Measurements from ENCODE around the gene OR4D1.

DNA sequence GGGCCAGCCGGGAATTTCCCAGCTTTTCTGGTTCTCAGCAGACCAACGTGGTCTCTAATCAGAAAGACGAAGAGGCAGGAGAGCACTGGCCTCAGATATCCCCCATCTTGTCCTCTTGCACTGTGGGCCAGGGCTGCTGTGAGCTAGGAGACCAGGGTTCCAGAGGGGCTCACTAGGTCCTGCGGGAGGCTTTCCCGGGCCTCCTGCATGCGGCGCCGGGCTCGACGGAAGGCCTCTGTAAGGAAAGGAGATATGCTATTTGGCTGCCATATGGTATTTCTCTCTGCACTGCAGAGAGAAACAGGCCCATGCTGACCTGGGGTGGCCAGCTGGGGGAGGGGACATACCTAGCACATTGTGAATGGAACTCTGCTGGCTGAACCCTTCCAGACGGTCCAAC lies 57.8 kb downstream of the OR4D1 start:
- TF ChIP-seq, protein P1, sequence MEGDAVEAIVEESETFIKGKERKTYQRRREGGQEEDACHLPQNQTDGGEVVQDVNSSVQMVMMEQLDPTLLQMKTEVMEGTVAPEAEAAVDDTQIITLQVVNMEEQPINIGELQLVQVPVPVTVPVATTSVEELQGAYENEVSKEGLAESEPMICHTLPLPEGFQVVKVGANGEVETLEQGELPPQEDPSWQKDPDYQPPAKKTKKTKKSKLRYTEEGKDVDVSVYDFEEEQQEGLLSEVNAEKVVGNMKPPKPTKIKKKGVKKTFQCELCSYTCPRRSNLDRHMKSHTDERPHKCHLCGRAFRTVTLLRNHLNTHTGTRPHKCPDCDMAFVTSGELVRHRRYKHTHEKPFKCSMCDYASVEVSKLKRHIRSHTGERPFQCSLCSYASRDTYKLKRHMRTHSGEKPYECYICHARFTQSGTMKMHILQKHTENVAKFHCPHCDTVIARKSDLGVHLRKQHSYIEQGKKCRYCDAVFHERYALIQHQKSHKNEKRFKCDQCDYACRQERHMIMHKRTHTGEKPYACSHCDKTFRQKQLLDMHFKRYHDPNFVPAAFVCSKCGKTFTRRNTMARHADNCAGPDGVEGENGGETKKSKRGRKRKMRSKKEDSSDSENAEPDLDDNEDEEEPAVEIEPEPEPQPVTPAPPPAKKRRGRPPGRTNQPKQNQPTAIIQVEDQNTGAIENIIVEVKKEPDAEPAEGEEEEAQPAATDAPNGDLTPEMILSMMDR (IDR thresholded peaks at IDR 0.05; ENCODE audit: borderline replicate concordance, extremely low read depth, low read length, poor library complexity, severe bottlenecking) = no peak
- no peak for TF ChIP-seq EZH2 (IDR thresholded peaks at IDR 0.05; ENCODE audit: borderline replicate concordance, low read depth, low read length, severe bottlenecking)
